Measurements from ENCODE around the gene NPVF.

GRCh38 chr7:25180946-25181345 is 47.3 kb downstream of the NPVF start:
- TF ChIP-seq POLR2A (IDR thresholded peaks at IDR 0.05) (no peak), CTCF (IDR thresholded peaks at IDR 0.05) (no peak)
